K562 (cell line): Measurements from ENCODE around the gene PURA. TPM values are rescaled to one million over a fixed set of nuclear protein-coding genes. Genes with fewer than 3 reads are reported as not detected.

Source experiments
- C11orf30 ChIP-seq: fragments of 450-650 bp; IDR thresholded peaks from 2 replicates; pipeline ENCODE4 v1.6.1; 2016; ENCODE audit warnings: low read depth, mild to moderate bottlenecking
- CCAR2 ChIP-seq: fragments of 200-400 bp; formaldehyde crosslinking; IDR thresholded peaks from 2 replicates; pipeline ENCODE4 v1.6.1; 2017; ENCODE audit warnings: mild to moderate bottlenecking, low read depth, low read length
- CREM ChIP-seq: IDR thresholded peaks from 2 replicates; pipeline ENCODE4 v1.6.1; 2014; ENCODE audit warnings: antibody characterized with exemption, low read depth
- HNRNPK ChIP-seq: fragments of 200-400 bp; formaldehyde crosslinking; IDR thresholded peaks from one replicate; pipeline ENCODE4 v1.6.1; 2018; ENCODE audit warnings: mild to moderate bottlenecking, low read depth, low read length; ENCODE audit not compliant: poor library complexity, severe bottlenecking
- MEF2A ChIP-seq: IDR thresholded peaks from 2 replicates; pipeline ENCODE4 v1.6.1; 2011; ENCODE audit warnings: low read depth, mild to moderate bottlenecking, low read length, moderate library complexity; ENCODE audit not compliant: control insufficient read depth
- NFE2L1 ChIP-seq: fragments of 450-650 bp; IDR thresholded peaks from 2 replicates; pipeline ENCODE4 v1.6.1; 2016; ENCODE audit warnings: missing genetic modification characterization, low read depth, mild to moderate bottlenecking, missing compliant biosample characterization, moderate library complexity, borderline replicate concordance
- SAFB ChIP-seq: fragments of 200-400 bp; formaldehyde crosslinking; IDR thresholded peaks from 2 replicates; pipeline ENCODE4 v1.6.1; 2017; ENCODE audit warnings: low read depth, low read length, borderline replicate concordance
- SRSF9 ChIP-seq: fragments of 200-400 bp; formaldehyde crosslinking; IDR thresholded peaks from 2 replicates; pipeline ENCODE4 v1.6.1; 2017; ENCODE audit warnings: low read depth, low read length, borderline replicate concordance
- ZBTB17 ChIP-seq: fragments of 450-650 bp; formaldehyde crosslinking; IDR thresholded peaks from 2 replicates; pipeline ENCODE4 v1.4.0; 2020; ENCODE audit warnings: mild to moderate bottlenecking
- ZFP36 ChIP-seq: fragments of 150-350 bp; IDR thresholded peaks from 2 replicates; pipeline ENCODE4 v1.6.1; 2018; ENCODE audit warnings: low read length, low read depth; ENCODE audit not compliant: partially characterized antibody
- ZNF253 ChIP-seq: fragments of 250-450 bp; sonication (Bioruptor Pico); conservative IDR thresholded peaks from 2 replicates; pipeline ENCODE4 v1.6.1; 2021; ENCODE audit warnings: mild to moderate bottlenecking
- ZNF324 ChIP-seq: fragments of 250-450 bp; sonication (Bioruptor Pico); IDR thresholded peaks from 2 replicates; pipeline ENCODE4 v1.4.0; 2020; ENCODE audit warnings: mild to moderate bottlenecking
- polyA plus RNA-seq, 8 experiments: library from polyadenylated mRNA; depleted of rRNA in 4 of 8; stranded (reverse) in 5 of 8; unstranded in 3 of 8; fragments of >200 nt; fragmentation: Nextera tagmentation in 2 of 8; fragmentation: Illumina TruSeq in 1 of 8; extraction: Ambion mirVana in 2 of 8; extraction: Trizol in 1 of 8; gene quantifications; 2 replicates each; pipeline versions ENCODE4 v1.2.1 to v1.2.3, GENCODE V29; 2011 to 2014; ENCODE audit warnings: inconsistent platforms in 1 of 8, missing spikeins in 1 of 8
- total RNA-seq, 7 experiments: library from RNA; depleted of rRNA in 6 of 7; stranded (reverse); fragments of >200 nt in 6 of 7; fragmentation: Illumina TruSeq in 2 of 7; extraction: Trizol in 2 of 7; gene quantifications; 2 replicates each; pipeline versions ENCODE4 v1.2.1 to v1.2.3, GENCODE V29; 2011 to 2021; ENCODE audit warnings: low replicate concordance in 1 of 7
- TF ChIP-seq, protein P1 (sequence below): fragments of 450-650 bp; IDR thresholded peaks from 2 replicates; pipeline ENCODE4 v1.6.1; 2016; ENCODE audit warnings: low read depth

The PURA gene
- total and polyA plus RNA-seq, 9 of the 15 experiments (the other 6 are each of a cell fraction or from before 2014, with no cell fraction given) = 3.2 to 11.1 (median 5.4) TPM

GRCh38 chr5:140157032-140157781 lies 43.3 kb downstream of the PURA start (continued):
- TF ChIP-seq, protein P1, sequence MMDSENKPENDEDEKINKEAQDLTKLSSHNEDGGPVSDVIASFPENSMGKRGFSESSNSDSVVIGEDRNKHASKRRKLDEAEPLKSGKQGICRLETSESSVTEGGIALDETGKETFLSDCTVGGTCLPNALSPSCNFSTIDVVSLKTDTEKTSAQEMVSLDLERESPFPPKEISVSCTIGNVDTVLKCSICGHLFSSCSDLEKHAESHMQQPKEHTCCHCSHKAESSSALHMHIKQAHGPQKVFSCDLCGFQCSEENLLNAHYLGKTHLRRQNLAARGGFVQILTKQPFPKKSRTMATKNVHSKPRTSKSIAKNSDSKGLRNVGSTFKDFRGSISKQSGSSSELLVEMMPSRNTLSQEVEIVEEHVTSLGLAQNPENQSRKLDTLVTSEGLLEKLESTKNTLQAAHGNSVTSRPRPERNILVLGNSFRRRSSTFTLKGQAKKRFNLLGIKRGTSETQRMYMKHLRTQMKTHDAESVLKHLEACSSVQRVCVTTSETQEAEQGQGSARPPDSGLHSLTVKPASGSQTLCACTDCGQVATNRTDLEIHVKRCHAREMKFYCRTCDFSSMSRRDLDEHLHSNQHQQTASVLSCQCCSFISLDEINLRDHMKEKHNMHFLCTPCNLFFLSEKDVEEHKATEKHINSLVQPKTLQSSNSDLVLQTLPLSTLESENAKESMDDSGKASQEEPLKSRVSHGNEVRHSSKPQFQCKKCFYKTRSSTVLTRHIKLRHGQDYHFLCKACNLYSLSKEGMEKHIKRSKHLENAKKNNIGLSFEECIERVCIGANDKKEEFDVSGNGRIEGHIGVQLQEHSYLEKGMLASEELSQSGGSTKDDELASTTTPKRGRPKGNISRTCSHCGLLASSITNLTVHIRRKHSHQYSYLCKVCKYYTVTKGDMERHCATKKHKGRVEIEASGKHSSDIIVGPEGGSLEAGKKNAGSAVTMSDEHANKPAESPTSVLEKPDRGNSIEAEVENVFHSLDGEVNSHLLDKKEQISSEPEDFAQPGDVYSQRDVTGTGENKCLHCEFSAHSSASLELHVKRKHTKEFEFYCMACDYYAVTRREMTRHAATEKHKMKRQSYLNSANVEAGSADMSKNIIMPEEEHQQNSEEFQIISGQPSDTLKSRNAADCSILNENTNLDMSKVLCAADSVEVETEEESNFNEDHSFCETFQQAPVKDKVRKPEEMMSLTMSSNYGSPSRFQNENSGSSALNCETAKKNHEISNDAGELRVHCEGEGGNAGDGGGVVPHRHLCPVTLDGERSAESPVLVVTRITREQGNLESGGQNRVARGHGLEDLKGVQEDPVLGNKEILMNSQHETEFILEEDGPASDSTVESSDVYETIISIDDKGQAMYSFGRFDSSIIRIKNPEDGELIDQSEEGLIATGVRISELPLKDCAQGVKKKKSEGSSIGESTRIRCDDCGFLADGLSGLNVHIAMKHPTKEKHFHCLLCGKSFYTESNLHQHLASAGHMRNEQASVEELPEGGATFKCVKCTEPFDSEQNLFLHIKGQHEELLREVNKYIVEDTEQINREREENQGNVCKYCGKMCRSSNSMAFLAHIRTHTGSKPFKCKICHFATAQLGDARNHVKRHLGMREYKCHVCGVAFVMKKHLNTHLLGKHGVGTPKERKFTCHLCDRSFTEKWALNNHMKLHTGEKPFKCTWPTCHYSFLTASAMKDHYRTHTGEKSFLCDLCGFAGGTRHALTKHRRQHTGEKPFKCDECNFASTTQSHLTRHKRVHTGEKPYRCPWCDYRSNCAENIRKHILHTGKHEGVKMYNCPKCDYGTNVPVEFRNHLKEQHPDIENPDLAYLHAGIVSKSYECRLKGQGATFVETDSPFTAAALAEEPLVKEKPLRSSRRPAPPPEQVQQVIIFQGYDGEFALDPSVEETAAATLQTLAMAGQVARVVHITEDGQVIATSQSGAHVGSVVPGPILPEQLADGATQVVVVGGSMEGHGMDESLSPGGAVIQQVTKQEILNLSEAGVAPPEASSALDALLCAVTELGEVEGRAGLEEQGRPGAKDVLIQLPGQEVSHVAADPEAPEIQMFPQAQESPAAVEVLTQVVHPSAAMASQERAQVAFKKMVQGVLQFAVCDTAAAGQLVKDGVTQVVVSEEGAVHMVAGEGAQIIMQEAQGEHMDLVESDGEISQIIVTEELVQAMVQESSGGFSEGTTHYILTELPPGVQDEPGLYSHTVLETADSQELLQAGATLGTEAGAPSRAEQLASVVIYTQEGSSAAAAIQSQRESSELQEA = no peak
- TF ChIP-seq NFE2L1 (tag) (no peak), ZFP36 (peak; percentile 21), HNRNPK (no peak), CREM (no peak), C11orf30 (no peak), SAFB (no peak), SRSF9 (no peak), MEF2A (no peak), ZNF253 (CRISPR knock-in tag) (no peak), ZBTB17 (CRISPR knock-in tag) (no peak), ZNF324 (CRISPR knock-in tag) (no peak), CCAR2 (no peak)
